Activated effector memory CD4-positive, alpha-beta T cell treated with Interleukin-2 at 50 U/mL for 16 hours (primary cell): ENCODE results near the gene NUP93.

Experiments
- DNase-seq: peaks from one replicate; pipeline ENCODE4 v3.0.0-alpha.2; 2020

The NUP93 gene

DNA sequence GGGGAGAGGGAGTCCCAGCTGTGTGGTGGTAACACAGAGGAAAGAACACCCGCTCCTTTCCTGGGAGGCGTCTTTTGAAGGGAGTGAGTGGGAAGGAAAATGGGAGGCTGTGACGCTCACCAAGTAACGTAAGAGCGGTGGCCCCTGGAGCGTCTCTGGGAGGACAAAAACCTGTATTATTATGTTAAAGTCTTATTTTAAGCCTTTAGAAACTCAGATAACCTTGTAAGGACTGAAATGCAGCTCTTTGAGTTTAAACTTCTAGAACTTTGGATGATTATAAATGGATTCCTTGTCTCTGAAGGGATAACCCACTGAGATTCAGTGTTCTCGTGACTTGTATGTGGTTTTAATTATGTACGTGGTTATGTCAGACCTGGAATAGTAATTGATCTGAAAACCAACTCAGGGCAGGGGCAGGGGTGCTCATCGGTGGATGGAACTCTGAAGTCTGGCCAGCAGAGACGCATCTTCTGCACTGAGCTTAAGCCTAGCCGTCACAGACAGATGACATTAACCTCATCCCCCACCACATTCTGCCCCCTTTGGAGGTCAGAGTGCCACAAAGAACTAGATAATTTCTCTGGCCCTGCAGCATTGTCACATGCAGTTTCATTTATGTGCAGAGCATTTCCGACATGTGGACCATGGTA lies 93.3 kb downstream of the NUP93 start:
- no peak for DNase-seq

DNA sequence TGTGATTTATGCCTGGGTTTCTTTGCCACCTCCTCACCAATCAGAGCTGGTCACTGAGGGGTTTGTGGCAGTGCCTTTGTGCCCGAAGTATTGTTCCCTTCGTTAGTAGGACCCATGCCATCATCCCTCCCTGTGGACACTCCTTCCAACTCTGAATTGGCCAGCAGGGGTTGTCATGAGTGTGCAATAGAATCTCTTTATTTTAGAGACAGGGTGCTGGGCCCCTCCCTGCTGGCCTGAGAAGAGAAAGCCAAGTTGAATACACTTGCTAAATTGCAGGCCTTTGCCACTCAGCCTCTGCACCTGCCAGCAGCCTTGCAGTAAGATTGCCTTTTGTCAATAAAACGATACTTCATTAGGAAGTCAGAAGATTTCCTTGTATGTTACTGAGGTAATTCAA lies 94.4 kb downstream of the NUP93 start:
- DNase-seq, result no peak

DNA sequence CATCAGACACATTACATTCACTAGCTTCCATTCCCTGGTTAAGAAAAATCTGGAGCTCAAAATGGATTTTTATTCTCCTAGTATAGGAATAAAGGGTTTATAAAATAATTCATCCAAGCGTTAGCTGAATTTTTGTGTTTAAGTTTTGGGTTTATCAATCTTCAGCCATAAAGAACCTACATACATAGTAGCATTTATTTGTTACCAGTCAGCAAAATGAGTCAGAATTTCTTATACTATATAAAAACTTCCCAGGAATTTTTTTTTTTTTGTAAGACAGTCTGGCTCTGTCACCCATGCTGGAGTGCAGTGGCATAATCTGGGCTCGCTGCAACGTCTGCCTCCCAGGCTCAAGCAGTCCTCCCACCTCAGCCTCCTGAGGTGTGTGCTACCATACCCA lies 94.9 kb downstream of the NUP93 start:
- DNase-seq, result no peak

DNA sequence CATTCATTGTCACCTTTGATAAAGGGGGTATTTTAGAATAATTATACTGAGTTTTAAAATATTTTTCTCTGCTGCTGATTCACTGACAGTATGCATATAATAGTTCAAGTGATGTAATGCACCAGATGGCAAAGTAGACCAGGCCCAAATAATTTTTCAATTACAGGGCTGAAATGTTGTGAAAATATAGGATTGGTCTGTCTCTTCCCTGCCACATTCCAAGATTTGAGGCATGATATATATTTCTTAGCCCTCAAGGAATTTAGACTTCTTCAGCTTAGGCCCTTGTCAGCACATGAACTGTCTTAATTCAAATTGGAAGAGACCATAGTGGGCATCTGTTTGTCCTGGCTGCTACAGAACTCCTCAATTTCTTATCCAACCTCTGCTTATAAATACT lies 95.9 kb downstream of the NUP93 start:
- no peak for DNase-seq

DNA sequence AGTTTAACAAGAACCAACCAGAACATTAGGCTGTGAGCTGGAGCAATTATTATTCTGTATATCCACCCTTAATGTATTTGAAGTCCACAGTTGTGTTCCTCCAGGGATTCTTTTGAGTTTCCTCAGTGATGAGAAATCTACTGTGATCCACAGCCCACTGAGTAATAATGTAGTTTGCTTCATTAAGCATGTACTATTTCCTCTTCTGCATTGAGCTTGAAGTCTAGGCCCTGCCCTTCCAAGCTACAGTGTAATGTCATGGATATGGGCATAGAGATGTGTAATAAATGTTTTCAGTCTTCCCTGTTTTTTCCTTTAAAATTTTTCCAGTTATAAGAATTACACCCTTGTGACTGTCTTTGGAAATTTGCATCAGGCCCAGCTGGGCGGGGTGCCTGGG lies 98.7 kb downstream of the NUP93 start:
- DNase-seq, result no peak

DNA sequence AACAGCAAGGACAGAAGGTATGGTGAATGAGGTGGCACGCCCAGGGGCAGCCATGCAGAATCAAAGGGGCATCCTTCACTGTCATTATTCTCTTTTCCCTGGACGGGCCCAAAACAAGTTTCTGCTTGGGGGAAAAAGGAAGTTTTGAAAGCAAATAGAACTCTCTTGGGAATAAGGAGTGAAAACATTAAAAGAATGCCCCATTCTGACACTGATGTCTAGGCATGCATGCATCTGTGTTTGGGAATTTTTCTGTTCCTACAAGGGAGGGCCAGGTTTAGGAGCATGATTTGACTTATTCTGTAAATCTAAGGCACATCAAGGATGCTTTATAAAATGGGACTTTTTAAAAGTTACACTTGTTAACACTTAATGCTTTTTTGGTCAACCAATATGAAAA lies 100.7 kb downstream of the NUP93 start:
- DNase-seq, result no peak

DNA sequence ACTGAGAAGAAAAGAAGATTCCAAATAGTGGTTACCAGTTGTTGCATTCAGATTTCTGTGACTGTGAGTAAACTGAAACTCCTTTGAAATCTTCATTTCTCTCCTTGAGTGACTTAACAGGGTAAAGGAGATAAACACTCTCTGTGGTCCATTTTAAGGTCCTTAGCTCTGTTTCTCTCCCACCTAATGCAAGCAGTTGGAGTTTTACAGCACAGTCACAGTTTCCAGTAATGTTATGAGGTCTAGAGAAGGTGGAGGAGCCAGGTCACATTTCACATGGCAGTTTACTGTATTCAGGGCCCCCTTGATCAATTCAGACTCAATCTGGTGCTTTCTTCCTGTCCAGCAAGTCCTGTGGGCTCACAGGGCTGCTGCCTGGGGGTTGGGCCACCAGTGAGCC lies 102.8 kb downstream of the NUP93 start:
- DNase-seq, result no peak

DNA sequence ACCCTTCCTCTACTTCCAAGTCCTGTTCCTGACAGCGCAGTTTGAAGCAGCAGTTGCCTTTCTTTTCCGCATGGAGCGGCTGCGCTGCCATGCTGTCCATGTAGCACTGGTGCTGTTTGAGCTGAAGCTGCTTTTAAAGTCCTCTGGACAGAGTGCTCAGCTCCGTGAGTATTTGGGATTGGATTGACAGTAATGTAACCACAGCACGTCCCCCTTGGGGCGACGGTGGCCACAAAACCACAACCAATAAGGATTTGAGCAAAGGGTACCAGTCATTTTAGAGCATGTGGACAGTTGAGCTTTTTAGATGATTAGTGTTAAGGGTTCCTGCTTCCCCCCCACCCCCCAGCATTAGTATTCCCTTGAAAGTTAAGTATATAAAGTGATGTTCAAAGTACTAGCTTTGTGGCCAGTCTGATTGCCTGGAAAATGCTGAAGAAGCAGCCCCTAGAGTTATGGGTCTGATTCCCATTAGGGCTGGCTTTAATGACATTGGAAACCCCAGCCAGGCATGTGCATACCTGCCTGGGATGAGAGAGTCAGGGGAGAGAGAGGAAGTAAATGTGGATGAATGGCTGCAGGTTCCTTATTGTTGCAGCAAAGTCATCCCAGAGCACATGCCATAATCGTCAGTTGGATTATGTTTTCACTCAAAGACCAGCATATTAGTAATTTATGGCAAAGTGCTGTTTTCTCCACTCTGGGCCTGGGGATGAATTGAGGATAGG lies 103.5 kb downstream of the NUP93 start:
- no peak for DNase-seq

DNA sequence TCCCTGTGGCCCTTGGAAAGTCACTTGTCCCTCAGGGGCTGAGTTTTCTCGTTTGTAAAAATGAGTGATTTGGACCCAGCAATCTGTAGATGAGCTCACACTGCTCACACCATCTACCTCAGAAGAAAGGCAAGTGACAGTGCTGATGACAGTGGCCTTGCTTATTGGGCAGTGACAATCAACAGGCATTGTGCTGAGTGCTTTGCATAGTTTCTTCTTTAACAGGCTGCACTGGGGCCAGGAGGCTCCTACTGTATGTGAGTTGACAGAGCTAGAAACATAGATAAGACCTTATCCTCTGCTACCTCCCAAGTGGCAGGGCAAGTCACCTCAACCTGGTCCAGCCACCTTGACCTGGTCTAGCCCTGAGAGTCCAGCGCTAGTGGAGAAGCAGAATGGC lies 105.4 kb downstream of the NUP93 start:
- no peak for DNase-seq

DNA sequence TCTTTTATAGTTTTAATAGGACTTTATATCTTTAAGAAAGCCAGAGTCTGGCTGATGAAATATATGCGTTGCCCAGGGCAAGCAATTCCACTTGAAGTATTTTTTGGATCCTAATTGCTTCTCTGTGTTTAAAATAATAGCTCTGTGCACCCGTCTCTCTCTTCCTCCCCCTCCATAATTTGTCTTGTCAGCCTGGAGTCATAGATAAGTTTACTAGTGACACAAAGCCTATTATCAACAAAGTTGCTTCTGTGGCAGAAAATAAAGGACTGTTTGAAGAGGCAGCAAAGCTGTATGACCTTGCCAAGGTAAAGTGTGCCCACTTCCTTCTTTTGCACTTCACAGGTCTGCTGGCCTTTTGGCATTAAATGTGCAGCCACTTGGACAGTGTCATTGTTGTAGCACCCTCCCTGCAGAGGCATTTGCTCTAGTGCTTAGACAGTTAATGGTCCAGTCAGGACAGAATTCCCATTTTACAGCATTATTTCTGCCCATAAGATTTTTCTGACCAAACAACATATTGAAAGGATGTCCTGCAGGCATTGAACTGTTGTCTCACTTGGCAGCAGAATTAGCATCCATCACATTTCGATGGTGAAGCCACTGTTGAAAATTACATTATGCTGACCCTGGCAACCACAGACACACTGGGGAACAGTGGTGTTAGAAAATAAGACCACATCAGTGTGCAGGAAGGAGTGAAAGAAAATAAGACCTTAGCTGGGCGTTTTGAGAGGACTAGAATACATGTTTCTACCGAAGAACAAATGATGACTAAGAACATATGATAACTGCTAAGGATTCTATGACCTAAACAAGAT lies 106.7 kb downstream of the NUP93 start:
- no peak for DNase-seq

DNA sequence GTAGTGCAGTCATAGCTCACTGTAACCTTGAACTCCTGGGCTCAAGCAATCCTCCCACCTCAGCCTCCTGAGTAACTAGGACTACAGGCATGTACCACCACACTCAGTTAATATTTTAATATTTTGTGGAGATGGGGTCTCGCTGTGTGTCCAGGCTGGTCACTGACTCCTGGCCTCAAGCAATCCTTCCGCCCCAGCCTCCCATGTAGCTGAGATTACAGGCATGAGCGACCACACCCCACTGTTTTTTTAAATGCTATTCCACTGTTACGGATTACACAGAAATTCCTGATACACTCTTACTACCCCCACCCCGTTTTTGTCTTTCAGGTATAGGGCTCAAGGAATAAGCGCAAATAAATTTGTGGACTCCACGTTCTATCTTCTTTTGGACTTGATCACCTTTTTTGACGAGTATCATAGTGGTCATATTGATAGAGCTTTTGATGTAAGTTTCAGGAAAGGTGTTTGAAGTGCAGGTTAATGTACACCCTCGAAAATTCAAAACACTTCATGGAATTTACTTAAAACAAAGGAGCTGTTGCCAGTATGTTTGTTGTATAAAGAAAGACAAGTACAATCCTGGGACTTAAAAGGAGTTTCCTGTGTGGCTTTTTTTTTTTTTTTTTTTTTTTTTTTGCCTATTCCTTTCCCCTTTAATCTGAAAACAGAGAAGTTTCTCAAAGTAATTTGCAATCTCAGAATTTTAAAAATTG lies 108.9 kb downstream of the NUP93 start:
- DNase-seq, result no peak

DNA sequence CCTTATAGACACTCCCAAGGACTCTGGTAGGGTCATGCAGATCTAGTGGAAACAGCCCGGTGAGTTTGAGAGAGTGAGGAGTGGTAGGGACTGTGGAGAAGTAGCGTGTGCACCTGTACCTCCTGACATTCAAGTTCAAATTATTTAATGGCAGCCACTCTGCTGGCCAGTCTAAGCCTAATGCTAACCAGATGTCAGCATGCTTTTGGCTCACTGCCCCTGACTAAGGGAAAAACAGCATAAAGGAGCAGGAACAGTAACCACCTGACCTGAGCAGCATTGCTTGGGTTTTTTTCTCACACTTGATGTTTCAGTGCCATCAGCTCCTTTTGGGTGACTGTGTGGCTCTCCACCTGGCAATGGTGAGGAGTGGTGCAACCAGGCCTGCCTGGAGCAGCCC lies 111.3 kb downstream of the NUP93 start:
- no peak for DNase-seq

DNA sequence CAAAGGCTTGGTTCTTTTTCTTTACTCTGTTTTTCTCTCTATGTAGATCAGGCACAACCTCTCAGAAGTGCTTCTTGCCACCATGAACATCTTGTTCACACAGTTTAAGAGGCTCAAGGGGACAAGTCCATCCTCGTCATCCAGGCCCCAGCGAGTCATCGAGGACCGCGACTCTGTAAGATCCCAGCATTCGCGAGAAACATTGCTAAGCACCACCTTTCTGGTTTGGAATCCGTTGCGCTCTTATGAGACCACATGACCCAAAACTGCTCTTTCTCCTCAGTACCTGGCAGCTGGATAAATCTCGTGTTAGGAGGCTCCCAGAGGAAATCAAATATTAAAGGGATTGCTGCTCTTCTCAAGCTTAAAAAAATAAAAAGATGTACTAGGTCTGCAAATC lies 111.7 kb downstream of the NUP93 start:
- DNase-seq, result no peak

DNA sequence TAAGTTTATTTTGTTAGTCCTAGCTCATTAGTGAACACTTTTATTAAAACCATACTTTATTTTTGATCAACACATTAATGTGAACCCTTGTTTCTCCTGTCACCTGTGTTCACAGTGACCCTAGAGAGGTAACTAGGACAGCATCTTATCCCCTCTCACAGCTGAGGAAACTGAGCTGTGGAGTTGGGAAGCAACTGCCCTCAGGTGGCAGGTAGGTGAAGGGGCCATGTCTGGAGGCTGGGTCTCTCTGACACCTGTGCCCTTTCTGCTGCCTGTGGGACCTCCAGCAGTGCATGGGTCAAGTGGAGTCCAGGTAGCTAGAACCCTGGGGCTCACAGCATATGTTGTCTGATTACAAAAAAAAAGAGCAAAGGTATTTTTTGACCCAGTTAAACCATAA lies 112.2 kb downstream of the NUP93 start:
- DNase-seq, result no peak

DNA sequence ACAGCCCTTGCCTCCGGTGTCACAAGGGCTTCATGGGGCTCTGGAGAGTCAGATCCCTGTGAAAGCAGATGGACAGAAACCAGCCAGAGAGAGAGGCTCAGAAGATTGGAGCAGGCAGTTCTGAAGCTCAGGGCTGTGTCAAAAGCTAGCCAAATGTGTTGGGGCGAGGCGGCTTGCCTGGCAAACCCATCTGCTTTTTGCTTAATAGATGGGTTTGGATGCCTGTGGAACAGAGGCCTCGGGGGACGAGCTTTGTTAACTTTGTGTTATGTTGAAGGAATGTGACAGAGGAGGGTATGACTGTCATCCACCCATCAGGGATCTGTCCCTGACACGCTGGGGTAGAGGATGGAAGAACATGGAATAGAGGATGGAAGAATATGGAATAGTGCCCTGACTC lies 114.1 kb downstream of the NUP93 start:
- DNase-seq, result no peak

DNA sequence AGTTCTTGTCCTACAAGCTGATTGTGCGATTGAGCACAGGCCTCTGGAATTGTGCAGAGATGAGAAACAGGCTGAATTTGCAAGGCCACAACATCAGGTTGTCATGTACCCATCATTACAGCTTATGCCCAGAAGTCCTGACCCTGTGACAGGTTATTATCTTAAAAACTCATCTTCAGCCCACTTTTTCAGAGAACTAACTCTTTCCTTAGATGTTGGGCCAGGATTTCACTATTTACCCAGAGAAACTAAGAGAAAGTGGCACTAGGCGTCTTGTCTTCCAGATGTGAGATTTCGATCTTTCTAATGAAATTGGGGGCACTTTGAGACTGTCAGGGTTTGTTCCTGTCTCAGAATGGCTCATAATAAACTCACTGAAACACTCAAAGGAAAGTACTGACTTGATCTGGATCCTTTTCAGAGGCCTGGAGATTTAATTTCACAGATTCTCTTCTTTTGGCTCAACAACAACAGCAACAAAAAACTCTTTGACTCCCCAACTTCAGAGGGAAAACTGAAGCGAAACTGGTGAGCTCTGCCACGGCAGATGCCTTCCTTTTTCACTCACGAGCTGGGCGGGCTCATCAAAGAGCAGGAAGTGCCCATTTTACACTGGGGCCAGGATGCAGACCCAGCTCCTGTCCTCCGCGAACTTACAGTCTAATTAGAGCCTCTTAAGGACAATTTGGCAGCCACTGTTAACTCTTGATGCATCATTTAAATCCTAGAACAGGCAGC lies 117.4 kb downstream of the NUP93 start:
- no peak for DNase-seq

DNA sequence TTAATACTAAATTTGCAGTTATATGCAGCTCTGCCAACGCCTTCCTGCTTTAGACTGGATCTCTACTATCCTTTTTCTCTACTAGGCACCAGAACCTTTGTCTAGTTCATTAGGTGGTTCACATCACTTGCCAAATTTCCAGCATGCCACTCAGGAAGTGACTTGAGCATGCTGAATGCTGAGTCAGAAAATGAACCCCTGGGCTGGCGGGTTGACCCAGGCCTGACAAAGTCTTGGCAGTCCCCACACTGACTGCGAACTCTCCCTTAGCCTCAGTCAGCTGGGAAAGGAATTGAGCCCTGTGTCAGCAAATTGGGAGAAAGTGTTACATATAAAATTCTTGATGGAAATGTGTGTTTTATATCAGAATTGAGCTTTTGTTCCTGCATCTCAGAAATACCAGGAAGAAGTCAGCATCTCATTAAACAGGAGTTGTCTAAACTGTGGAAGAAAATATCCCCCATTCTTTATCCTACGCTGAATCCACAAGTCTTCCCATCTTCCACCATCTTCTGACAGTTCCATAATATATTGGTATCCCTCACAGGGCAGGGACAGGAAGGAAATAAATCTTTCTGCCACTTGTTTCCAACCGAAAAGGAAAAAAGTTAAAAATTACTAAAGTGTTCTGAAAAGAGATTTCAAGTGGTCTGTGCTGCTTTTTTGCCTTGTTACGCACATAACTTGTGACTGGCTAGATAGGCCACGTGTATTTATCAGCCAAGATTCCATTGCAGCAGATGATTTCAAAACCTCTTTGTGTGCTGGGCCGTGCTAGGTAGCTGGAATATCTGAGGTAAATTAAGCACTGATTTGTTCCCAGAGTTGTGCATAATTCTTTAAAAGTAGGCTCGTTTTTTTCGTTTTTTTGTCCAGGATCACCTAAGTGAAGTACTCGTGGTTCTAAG lies 118.4 kb downstream of the NUP93 start:
- DNase-seq, result no peak

DNA sequence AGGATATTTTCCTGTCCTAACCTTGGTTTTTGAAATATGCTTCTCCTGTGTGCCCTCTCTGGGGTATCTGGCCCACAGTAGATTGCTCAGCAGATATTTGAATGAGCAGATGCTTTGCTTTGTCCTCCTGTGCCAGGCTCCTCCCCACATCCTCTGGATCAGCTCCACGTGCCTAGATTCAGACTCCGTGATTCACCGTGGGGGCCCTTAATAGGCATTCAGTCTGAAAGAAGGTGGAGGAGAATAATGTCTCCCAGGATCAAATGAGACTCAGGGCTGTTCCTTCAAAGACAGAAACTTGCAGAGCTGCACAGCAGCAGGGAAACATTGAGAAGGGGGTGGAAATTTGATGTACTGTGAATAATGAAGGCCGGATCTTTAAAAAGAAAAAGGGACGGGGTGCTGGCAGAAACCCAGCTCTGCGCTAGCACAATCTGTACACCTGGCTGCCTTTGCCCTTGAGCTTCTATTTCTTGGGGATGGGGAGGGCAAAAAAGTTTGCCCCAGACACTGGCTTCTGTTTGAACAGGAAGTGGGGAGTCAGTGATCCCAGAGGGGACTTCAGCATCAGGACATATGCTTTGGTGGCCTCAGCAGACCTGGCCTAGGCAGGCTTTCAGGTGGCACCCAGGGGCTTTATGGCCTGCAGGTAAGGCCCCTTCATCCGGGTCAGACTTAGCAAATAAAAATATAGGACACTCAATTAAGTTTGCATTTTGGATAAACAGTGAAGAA lies 119.2 kb downstream of the NUP93 start:
- no peak for DNase-seq

DNA sequence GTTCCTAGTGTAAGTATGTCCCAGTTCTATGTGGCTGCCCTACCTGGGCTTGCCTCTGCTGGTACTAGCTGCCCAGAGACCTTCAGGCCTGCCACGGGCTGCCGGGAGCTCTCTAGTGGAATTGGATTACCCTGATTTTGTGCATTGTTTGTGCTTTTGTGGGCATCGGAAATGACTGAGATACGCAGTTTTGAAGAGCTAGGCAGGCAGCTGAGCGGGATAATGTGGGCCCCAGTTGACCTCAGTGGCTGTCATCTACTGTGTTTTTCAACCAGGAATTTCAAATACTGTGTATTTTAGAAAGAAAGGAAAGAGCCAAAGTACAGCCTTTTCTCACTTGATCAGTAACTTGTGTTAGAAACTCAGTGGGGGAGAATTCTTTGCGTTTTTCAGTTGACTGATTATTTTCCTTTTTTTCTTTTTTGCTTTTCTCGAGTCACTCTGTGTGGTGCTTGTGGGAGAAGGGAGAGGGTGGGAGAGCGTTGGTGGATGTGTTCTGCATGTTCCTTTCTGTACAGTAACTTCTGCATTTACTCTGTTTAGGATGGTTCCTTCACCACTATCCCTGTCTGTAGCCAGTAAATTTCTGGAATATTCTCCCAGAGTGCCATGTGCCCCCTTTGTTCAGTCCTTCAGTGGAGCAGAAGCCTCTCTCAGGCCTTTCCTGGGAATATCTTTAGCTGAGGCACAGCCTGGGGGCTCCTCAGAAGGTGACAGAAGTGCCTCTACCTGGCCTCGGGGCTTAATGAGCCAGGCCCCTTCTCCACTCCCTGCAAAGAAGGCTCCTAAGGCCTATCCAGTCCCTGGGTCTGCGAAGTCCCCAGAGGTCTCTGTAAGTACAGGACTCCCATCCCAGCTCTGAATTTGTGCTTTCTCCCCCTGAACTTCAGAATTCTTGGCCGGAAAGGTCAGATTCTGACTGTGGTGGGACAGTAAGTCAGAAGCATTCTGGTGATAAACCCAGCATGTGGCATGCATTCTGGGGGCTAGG lies 120.1 kb downstream of the NUP93 start:
- no peak for DNase-seq
